Activated CD8-positive, alpha-beta memory T cell treated with anti-CD3 and anti-CD28 coated beads, Interleukin-2, amount 10 ng/mL, durations not matched to agents 7 days and 5 days (primary cell): ENCODE results near the gene RAB44. TPM values are rescaled to one million over a fixed set of nuclear protein-coding genes. Genes with fewer than 3 reads are reported as not detected.

Experiments used
- ATAC-seq: fragments of 150-1000 bp; cut with Tn5 transposase; one replicate; pipeline ENCODE4 v1.10.0; 2021; ENCODE audit warnings: moderate library complexity
- CTCF ChIA-PET: fragments of 350-600 bp; sonication (Branson Sonifier 250); formaldehyde crosslinking; loops from one replicate; lab custom pipeline; 2021; ENCODE audit warnings: antibody characterized with exemption; lab: Charles Lee
- DNase-seq: peaks from one replicate; pipeline ENCODE4 v3.0.0-alpha.2; 2020
- H3K27ac Mint-ChIP-seq: one replicate; pipeline ENCODE4 v1.8.0; 2021; ENCODE audit warnings: mild to moderate bottlenecking, mixed read lengths
- H3K27me3 Mint-ChIP-seq: one replicate; pipeline ENCODE4 v1.8.0; 2021; ENCODE audit warnings: mixed read lengths
- H3K36me3 Mint-ChIP-seq: one replicate; pipeline ENCODE4 v1.8.0; 2021; ENCODE audit warnings: mild to moderate bottlenecking, mixed read lengths
- H3K4me1 Mint-ChIP-seq: one replicate; pipeline ENCODE4 v1.8.0; 2021; ENCODE audit warnings: mixed read lengths
- H3K4me3 Mint-ChIP-seq: one replicate; pipeline ENCODE4 v1.8.0; 2021; ENCODE audit warnings: mild to moderate bottlenecking, moderate library complexity, mixed read lengths
- H3K9me3 Mint-ChIP-seq: one replicate; pipeline ENCODE4 v1.8.0; 2022; ENCODE audit warnings: low read depth, mixed read lengths
- total RNA-seq, 2 experiments: library from RNA; stranded (reverse); gene quantifications; one replicate each; pipeline ENCODE4 v1.2.3, GENCODE V29; 2021

The RAB44 gene
- total RNA-seq, 2 experiments from 2014 or later = not detected

DNA sequence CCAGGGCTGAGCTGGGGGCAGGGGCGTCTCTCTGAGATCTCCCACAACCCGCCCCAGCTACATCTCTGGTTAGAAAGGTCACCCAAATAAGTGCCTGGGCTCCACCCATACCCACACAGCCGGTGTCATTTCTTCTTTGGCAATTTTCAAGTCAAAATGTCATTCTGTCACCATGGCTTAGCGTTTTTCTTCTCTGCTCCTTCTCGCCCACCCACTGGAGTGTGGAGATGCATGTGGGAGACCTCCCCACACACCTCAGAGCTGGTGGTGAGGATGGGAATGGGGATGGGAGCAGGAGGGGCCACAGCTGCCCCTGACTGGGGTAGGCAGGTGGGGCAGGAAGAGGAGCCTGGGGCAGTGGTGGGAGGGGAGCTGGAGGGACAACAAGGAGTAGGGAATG, 78.5 kb downstream of the RAB44 start:
- H3K27me3 Mint-ChIP-seq = peaks cover 25% of the 10 kb centered on the region
- no peaks in the 10 kb centered on the region for H3K9me3 Mint-ChIP-seq
- CTCF ChIA-PET = interaction anchor here (1.7 to 27.9 kb wide), 2 partner anchors 8 to 13 kb away, joined by 9 to 604 read pairs; no protein-coding TSS in a partner anchor
- no peak overlapping the region for H3K4me3 Mint-ChIP-seq
- DNase-seq (no peak), ATAC-seq (no peak)
- no peak overlapping the region for H3K27ac Mint-ChIP-seq
- peaks cover 10% of the 10 kb centered on the region for H3K4me1 Mint-ChIP-seq
- no peaks in the 10 kb centered on the region for H3K36me3 Mint-ChIP-seq

- Mint-ChIP-seq H3K4me1 (peaks cover 5% of the 10 kb centered on the region), H3K36me3 (no peaks in the 10 kb centered on the region), H3K27ac (no peak overlapping the region), H3K27me3 (peaks cover 25% of the 10 kb centered on the region), H3K9me3 (no peaks in the 10 kb centered on the region), H3K4me3 (no peak overlapping the region)
- CTCF ChIA-PET = interaction anchor here (10.9 to 27.9 kb wide), 2 partner anchors 15 to 72 kb away, joined by 80 to 604 read pairs; no protein-coding TSS in a partner anchor
- ATAC-seq (no peak), DNase-seq (no peak)
These were observed 80.2 kb downstream of the RAB44 start for GRCh38 chr6:36777801-36778200.

DNA sequence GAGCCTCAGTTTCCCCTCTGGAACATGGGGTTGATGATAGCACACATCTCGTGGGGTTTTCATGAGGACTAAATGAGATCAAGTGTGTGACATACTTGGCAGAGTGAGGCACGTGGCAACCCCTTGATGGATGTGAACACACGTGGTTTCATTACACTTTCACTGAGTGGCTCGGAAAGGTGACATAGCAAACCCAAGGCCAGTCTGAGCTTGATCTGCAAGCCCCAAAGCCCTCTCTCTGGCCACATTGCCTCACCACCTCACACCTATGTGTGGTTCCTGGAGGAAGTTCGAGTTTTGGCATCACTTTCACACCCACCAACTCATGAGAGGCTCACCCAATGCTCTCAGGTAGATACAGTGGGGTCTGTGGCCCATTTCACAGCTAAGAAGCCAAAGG, 81.6 kb downstream of the RAB44 start:
- no peaks in the 10 kb centered on the region for H3K9me3 Mint-ChIP-seq
- ATAC-seq (no peak), DNase-seq (no peak)
- H3K27ac Mint-ChIP-seq = no peak overlapping the region
- CTCF ChIA-PET = interaction anchor here (0.6 to 27.9 kb wide), 3 partner anchors 16 to 79 kb away, joined by 3 to 604 read pairs (median 80); no protein-coding TSS in a partner anchor
- no peaks in the 10 kb centered on the region for H3K36me3 Mint-ChIP-seq
- peaks cover 5% of the 10 kb centered on the region for H3K4me1 Mint-ChIP-seq
- peaks cover 31% of the 10 kb centered on the region for H3K27me3 Mint-ChIP-seq
- no peak overlapping the region for H3K4me3 Mint-ChIP-seq

DNA sequence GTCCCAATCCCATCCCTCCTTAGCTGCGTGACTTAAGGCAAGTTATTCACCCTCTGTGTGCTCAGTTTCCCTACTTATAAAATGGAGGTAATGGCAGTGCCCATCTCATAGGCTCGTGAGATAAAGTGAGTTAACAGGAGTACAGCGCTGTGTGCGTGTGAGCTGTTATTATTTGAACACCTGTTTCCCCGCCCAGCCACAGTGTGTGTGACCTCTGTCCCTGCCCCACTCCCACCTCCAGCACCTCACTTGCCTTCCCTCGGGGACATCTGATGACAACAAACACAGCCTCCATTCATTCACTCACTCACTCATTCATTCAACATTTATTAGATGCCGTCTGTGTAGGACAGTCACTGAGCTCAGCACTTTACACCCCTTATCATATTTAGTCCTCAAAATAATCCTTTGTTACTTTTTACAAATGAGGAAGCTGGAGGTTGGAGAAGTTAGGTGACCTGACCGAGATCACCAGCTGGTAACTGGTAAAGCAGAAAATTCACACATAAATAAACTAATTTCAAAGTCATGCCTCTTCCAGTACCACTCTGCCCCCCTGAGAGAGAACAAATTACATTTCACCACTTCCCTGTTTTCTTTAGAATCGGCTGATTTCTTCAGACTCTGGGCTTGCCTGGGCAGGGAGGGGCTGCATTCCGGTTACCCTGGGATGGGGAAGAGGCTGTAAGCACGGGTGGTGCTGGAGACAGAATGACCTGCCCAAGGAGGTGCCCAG, 83.0 kb downstream of the RAB44 start:
- no peaks in the 10 kb centered on the region for H3K9me3 Mint-ChIP-seq
- no peak overlapping the region for H3K4me3 Mint-ChIP-seq
- H3K27ac Mint-ChIP-seq = no peak overlapping the region
- DNase-seq (no peak), ATAC-seq (no peak)
- peaks cover 30% of the 10 kb centered on the region for H3K27me3 Mint-ChIP-seq
- peaks cover 5% of the 10 kb centered on the region for H3K4me1 Mint-ChIP-seq
- H3K36me3 Mint-ChIP-seq = no peaks in the 10 kb centered on the region
- CTCF ChIA-PET = interaction anchor here (0.7 to 27.9 kb wide), 8 partner anchors 12 to 238 kb away, joined by 3 to 604 read pairs (median 4); partner anchors contain the start of gene CDKN1A

DNA sequence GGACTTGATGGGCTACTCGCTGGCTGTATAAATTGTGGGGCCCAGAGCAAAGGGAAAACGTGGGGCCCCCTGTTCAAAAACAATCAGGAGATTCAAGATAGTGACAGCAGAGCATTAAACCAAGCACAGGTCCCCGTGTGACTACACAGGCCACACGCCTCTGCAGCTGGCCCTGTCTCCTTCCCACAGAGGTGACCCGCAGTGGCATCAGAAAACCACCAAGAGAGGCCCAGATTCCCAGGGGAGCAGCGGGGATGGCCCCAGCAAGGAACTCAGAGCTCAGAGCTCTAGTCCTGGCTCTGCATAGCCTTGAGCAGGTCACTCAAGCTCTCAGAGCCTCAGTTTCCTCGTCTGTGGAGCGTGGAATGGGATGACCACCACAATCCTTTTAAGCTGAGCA, 84.0 kb downstream of the RAB44 start:
- no peak for DNase-seq
- Mint-ChIP-seq H3K4me1 (peaks cover 5% of the 10 kb centered on the region), H3K36me3 (no peaks in the 10 kb centered on the region), H3K9me3 (no peaks in the 10 kb centered on the region), H3K27ac (no peak overlapping the region), H3K4me3 (no peak overlapping the region), H3K27me3 (peaks cover 29% of the 10 kb centered on the region)
- ATAC-seq = no peak
- CTCF ChIA-PET = interaction anchor here (0.6 to 27.9 kb wide), 13 partner anchors 11 to 476 kb away, joined by 3 to 604 read pairs (median 5); no protein-coding TSS in a partner anchor

Other genes starting within 250 kb of the RAB44 start
- gene STK38, start 150.3 kb upstream of the RAB44 start, total RNA-seq = 10 to 100 TPM; 47.7 to 54.7 TPM
- 100 to 1,000 TPM; 416 to 514 TPM for gene SRSF3, start 103.5 kb upstream of the RAB44 start, total RNA-seq
- gene CDKN1A, start 19.1 kb upstream of the RAB44 start, total RNA-seq = 100 to 1,000 TPM in 1 of 2 experiments, 10 to 100 TPM in 1; 67.5 to 109 TPM
- under 1 TPM; 0.79 to 0.94 TPM for gene CPNE5, start 141.6 kb downstream of the RAB44 start, total RNA-seq
- gene PPIL1, start 177.0 kb downstream of the RAB44 start, total RNA-seq = 10 to 100 TPM; 30.8 to 39.9 TPM
- gene C6orf89, start 188.1 kb downstream of the RAB44 start, total RNA-seq = 10 to 100 TPM; 46.4 to 47.7 TPM